Esophagus muscularis mucosa (tissue), 4 donors: ENCODE results near the gene FAM193B. TPM values are rescaled to one million over a fixed set of nuclear protein-coding genes. Genes with fewer than 3 reads are reported as not detected.

Source experiments
- DNase-seq: peaks from one replicate; pipeline ENCODE4 v3.0.0-alpha.2; 2017; ENCODE audit errors: extremely low spot score
- H3K27ac ChIP-seq, 4 donors: fragments of 200-600 bp; sonication (generic); replicated peaks in 1 of 4; 1 replicate in 3 of 4; 2 replicates in 1 of 4; pipeline ENCODE4 v1.5.1; 2016 to 2019; ENCODE audit warnings: mild to moderate bottlenecking in 1 of 4
- H3K27me3 ChIP-seq, 4 donors: fragments of 200-600 bp; sonication (generic); one replicate each; pipeline versions ENCODE4 v1.5.1 to v1.6.0; 2016 to 2019
- H3K36me3 ChIP-seq, 4 donors: fragments of 200-600 bp; sonication (generic); one replicate each; pipeline ENCODE4 v1.5.1; 2016 to 2019
- H3K4me1 ChIP-seq, 4 donors: fragments of 200-600 bp; sonication (generic); one replicate each; pipeline ENCODE4 v1.5.1; 2016 to 2019
- H3K4me3 ChIP-seq, 4 donors: fragments of 200-600 bp; sonication (generic); 1 replicate in 2 of 4; 2 replicates in 2 of 4; pipeline ENCODE4 v1.5.1; 2016 to 2019; ENCODE audit warnings: mild to moderate bottlenecking in 4 of 4, moderate library complexity in 1 of 4
- H3K9me3 ChIP-seq, 4 donors: fragments of 200-600 bp; sonication (generic); 1 replicate in 3 of 4; 2 replicates in 1 of 4; pipeline ENCODE4 v1.5.1; 2016 to 2019
- EP300 ChIP-seq: sonication (generic); formaldehyde crosslinking; IDR thresholded peaks from one replicate; pipeline ENCODE4 v1.6.1; 2017; ENCODE audit warnings: antibody characterized with exemption
- POLR2A ChIP-seq: fragments of 450-650 bp; IDR thresholded peaks from one replicate; pipeline ENCODE4 v1.6.1; 2017; ENCODE audit warnings: antibody characterized with exemption, moderate library complexity, mild to moderate bottlenecking, low read depth
- POLR2AphosphoS5 ChIP-seq, 2 donors: sonication (generic); formaldehyde crosslinking; IDR thresholded peaks; one replicate each; pipeline ENCODE4 v1.6.1; 2017; ENCODE audit warnings: antibody characterized with exemption in 2 of 2
- WGBS: methylation state at CpG from one replicate; pipeline ENCODE4 v1.1.5; 2018; 5-methylcytosine and 5-hydroxymethylcytosine counted together
- intact Hi-C: fragments of 100-400 bp; cut with DNase I; formaldehyde crosslinking; loops from one replicate; pipeline ENCODE4 v1.15.1; 2023
- total RNA-seq, 4 donors: library from RNA; depleted of rRNA; stranded (reverse); fragments of >200 nt; gene quantifications; one replicate each; pipeline versions ENCODE4 v1.1.0 to v1.2.1, GENCODE V29; 2016
- TF ChIP-seq, protein P1 (sequence below), 3 experiments: fragments of 200-600 bp in 2 of 3; fragments of 450-650 bp in 1 of 3; sonication (generic) in 2 of 3; IDR thresholded peaks; one replicate each; pipeline ENCODE4 v1.5.1; 2017 to 2019; ENCODE audit warnings: antibody characterized with exemption in 3 of 3, mild to moderate bottlenecking in 2 of 3, moderate library complexity in 1 of 3

The FAM193B gene
- total RNA-seq, 4 donors from 2014 or later: 24.4 to 65.6 (median 50.7) TPM

DNA sequence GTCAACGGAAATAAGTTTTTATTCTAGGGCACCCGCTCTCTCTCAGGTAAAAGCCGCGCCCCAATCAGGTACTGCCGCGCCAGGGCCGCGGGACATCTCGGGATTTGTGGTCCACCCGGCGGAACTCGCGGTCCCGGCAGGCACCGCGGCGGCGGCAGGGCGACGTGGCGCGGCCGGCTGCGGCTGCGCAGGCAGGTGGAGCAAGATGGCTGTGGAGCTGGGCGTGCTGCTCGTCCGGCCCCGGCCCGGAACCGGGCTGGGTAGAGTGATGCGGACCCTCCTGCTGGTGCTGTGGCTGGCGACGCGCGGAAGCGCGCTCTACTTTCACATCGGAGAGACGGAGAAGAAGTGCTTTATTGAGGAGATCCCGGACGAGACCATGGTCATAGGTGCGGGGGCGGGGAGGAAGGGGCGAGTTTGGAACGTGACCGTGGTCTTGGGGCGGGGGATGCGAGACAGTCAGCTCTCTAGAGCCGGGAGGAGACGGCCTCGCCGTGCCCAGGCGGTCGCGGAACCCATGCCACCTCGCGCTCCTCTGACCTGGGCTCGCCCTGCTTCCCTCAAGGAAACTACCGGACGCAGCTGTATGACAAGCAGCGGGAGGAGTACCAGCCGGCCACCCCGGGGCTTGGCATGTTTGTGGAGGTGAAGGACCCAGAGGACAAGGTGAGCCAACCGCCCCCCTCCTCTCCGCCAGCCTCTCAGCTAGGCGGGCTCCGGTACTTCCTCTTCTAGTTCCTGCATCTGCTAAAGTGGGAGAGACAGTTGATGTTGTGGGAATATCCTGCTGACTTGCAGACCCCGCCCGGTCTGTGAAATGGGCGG, 37.9 kb upstream of the FAM193B start, which contains the start of gene TMED9:
TSS of gene TMED9 (plus strand) at position 194 of the 825 bp plus-strand sequence. CDS start at position 206, 12 bp downstream.
- intact Hi-C loops: loop anchor here (5.0 kb wide), 1 partner anchor 40 kb away; the partner anchor contains the start of gene FAM193B
- TF ChIP-seq POLR2AphosphoS5 (IDR thresholded peaks at IDR 0.05) (peak; percentile 90 to 94), EP300 (no peak), POLR2A (peak; percentile 77)
- TF ChIP-seq, protein P1, sequence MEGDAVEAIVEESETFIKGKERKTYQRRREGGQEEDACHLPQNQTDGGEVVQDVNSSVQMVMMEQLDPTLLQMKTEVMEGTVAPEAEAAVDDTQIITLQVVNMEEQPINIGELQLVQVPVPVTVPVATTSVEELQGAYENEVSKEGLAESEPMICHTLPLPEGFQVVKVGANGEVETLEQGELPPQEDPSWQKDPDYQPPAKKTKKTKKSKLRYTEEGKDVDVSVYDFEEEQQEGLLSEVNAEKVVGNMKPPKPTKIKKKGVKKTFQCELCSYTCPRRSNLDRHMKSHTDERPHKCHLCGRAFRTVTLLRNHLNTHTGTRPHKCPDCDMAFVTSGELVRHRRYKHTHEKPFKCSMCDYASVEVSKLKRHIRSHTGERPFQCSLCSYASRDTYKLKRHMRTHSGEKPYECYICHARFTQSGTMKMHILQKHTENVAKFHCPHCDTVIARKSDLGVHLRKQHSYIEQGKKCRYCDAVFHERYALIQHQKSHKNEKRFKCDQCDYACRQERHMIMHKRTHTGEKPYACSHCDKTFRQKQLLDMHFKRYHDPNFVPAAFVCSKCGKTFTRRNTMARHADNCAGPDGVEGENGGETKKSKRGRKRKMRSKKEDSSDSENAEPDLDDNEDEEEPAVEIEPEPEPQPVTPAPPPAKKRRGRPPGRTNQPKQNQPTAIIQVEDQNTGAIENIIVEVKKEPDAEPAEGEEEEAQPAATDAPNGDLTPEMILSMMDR (IDR thresholded peaks at IDR 0.05): peak in 2 of 3 experiments; percentile 32 to 33
- H3K27ac ChIP-seq: peak within 1 kb of the TSS; percentile 71 to 82 (median 73)
- 2% methylated on average over 54 of the region's 71 CpGs for WGBS
- H3K4me3 ChIP-seq: peak within 1 kb of the TSS; percentile 81 to 100 (median 86)
- peaks cover 12 to 27% (median 21%) of the 10 kb centered on the region in 4 donors for H3K4me1 ChIP-seq
- H3K36me3 ChIP-seq: peaks cover 30 to 41% (median 36%) of the 10 kb centered on the region in 4 donors
- no peak for DNase-seq
- H3K9me3 ChIP-seq: no peaks in the 10 kb centered on the region
- H3K27me3 ChIP-seq: peaks cover 0 to 11% (median 0%) of the 10 kb centered on the region in 4 donors

GRCh38 chr5:177591690-177592009, 37.3 kb upstream of the FAM193B start:
- Histone ChIP-seq H3K4me1 (peaks cover 12 to 27% (median 21%) of the 10 kb centered on the region in 4 donors), H3K36me3 (peaks cover 29 to 36% (median 34%) of the 10 kb centered on the region in 4 donors), H3K27me3 (peaks cover 0 to 15% (median 0%) of the 10 kb centered on the region in 4 donors), H3K9me3 (no peaks in the 10 kb centered on the region), H3K27ac (peak overlapping the region; percentile 71 to 82 (median 73)), H3K4me3 (peak overlapping the region; percentile 81 to 100 (median 86))
- DNase-seq: no peak
- 15% methylated on average over 8 of the region's 8 CpGs for WGBS
- TF ChIP-seq, protein P1 (IDR thresholded peaks at IDR 0.05): no peak
- no peak for TF ChIP-seq POLR2A
- no peak for TF ChIP-seq EP300
- TF ChIP-seq POLR2AphosphoS5 (IDR thresholded peaks at IDR 0.05): no peak
- intact Hi-C loops: loop anchor here (5.0 kb wide), 1 partner anchor 39 kb away; the partner anchor contains the start of gene FAM193B

DNA sequence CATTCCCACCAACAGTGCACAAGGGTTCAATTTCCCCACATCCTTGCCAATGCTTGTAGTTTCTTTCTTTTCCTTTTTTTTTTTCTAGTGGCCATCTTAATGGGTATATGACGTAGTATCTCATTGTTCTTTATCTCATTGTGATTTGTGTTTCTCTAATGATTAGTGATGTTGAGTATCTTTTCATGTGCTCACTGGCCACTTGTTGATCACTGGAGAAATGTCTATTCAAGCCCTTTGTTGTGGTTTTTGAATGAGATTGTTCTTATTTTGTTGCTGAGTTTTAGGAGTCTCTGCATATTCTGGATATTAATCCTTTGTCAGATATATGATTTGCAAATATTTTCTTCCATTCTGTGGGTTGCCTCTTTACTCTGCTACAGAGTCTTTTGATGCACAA, 36.0 kb upstream of the FAM193B start:
- Histone ChIP-seq H3K4me1 (peaks cover 12 to 27% (median 21%) of the 10 kb centered on the region in 4 donors), H3K36me3 (peaks cover 19 to 24% (median 22%) of the 10 kb centered on the region in 4 donors), H3K9me3 (no peaks in the 10 kb centered on the region), H3K27me3 (peaks cover 0 to 19% (median 0%) of the 10 kb centered on the region in 4 donors), H3K4me3 (no peak overlapping the region), H3K27ac (no peak overlapping the region)
- 72% methylated on average over 1 of the region's 1 CpG for WGBS
- intact Hi-C loops: loop anchor here (5.0 kb wide), 1 partner anchor 38 kb away; the partner anchor contains the start of gene FAM193B
- no peak for TF ChIP-seq POLR2A
- TF ChIP-seq, protein P1 (IDR thresholded peaks at IDR 0.05): no peak
- no peak for TF ChIP-seq POLR2AphosphoS5 (IDR thresholded peaks at IDR 0.05)
- no peak for TF ChIP-seq EP300
- no peak for DNase-seq

DNA sequence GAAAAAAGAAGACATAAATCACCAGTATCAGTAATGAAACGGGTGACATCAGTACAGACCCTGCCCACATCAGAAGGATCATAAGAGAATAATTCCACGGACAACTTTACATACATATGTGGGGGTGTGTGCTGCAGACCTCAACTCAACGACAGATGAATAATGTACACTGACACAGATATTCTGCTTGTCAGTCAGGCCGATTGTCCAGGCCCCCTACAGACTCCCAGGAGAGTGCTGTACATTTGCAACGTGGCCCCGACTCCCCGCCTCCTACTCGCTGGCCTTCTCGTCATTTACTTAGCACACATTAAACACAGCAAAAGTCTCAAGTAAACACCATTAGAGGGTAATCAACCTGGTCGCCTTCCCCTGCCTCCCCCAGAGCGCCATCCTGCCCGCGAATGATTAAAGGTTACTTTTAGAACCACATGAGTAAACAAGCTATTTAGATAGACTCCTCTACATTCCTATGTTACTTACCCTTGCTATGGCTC, 34.1 kb upstream of the FAM193B start:
- Histone ChIP-seq H3K27me3 (peaks cover 0 to 22% (median 0%) of the 10 kb centered on the region in 4 donors), H3K9me3 (no peaks in the 10 kb centered on the region), H3K4me1 (peaks cover 9 to 17% (median 13%) of the 10 kb centered on the region in 4 donors), H3K4me3 (no peak overlapping the region), H3K27ac (no peak overlapping the region), H3K36me3 (peaks cover 0 to 4% (median 2%) of the 10 kb centered on the region in 4 donors)
- DNase-seq: no peak
- TF ChIP-seq EP300: no peak
- TF ChIP-seq, protein P1 (IDR thresholded peaks at IDR 0.05): no peak
- TF ChIP-seq POLR2A: no peak
- no peak for TF ChIP-seq POLR2AphosphoS5 (IDR thresholded peaks at IDR 0.05)
- intact Hi-C loops: no loop called here
- WGBS: 63% methylated on average over 13 of the region's 13 CpGs
